HG03460 (cell line): ENCODE data around the gene GLP2R.
"Not testable (repeated sequence)": the region's sequence is repeated elsewhere in the genome, so short reads cannot be mapped to it uniquely, and the experiment has no call there.

Experiments
- ATAC-seq: cut with Tn5 transposase; IDR thresholded peaks from one replicate; pipeline ENCODE4 v1.9.1; 2021; ENCODE audit not compliant: unreplicated experiment

GLP2R gene

GRCh38 chr17:9918352-9918751 lies 92.6 kb downstream of the GLP2R start:
- ATAC-seq: no peak

GRCh38 chr17:9918804-9919352 lies 93.2 kb downstream of the GLP2R start:
- no peak for ATAC-seq

DNA sequence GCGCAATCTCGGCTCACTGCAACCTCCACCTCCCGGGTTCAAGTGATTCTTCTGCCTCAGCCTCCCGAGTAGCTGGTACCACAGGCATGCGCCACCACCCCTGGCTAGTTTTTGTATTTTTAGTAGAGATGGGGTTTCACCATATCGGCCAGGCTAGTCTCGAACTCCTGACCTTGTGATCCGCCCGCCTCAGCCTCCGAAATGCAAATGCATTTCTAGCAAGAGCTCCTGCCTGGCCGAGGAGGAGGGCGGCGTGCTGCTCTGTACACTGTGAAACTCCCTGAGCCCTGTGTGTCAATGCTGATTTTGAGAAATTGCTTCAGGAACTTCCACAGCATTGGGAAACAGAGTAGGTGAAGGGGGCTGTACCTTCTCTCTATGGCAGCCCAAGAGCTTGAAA lies 95.5 kb downstream of the GLP2R start:
- ATAC-seq: not testable (repeated sequence)

DNA sequence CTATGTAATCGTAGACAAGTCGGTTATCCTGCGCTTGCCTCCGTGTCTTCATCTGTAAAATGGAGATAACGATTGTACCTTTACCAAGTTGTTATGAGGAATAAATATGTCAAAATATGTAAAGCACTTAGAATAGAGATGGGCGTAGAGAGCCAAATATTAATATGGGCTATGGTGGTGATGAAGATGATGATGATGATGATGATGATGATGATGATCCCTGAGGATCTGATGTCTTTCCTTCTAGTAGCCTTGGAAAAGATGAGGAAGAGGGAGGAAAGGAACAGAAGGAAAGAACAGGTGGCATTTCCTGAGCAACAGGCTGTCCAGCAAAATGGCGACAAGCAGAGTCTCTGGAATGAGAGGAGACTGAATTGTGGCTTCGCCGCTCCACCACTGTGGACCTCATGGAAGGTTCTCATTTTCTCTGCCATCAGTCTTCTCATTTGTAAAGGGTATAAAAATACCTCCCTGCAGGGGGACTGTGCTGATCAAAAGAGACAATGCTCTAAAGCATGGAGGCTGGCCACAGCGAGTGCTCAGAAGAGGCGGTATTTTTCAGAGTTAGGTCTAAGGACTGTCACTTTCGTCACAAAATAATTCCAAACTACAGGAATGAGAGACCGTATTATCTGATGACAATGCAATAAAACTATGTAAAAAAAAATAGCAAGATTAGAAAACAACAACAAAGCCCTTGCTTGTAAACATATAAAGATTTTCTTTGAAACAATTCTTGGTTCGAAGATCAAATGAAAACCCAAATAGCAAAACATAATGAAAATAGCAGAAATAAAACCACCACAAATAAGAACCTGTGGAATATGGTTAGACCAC lies 96.5 kb downstream of the GLP2R start:
- ATAC-seq: no peak

DNA sequence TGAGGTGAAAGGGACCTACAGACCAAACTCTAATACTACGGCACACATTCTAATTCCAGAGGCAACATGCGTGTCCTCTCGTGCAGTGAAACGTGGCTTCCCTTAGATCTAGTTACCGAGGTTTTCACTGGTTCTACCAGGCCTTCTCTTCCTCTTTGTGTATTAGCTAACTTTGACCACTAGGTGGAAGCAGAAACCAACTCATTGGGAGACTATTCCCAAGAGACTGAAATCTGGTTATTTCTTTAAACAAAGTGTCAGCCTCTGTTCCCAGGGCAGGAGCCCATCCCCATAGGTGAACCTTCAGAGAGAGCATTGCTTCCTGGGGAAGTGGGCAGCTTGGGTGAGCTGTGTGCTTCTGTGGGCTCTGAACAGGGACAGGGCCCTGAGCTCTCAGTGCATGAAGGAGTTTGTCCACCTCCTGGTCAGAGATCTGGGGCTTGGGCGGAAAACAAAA lies 99.0 kb downstream of the GLP2R start:
- peak; percentile 59 for ATAC-seq

- no peak for ATAC-seq
Measured at GRCh38 chr17:9925457-9925856, 99.7 kb downstream of the GLP2R start.

DNA sequence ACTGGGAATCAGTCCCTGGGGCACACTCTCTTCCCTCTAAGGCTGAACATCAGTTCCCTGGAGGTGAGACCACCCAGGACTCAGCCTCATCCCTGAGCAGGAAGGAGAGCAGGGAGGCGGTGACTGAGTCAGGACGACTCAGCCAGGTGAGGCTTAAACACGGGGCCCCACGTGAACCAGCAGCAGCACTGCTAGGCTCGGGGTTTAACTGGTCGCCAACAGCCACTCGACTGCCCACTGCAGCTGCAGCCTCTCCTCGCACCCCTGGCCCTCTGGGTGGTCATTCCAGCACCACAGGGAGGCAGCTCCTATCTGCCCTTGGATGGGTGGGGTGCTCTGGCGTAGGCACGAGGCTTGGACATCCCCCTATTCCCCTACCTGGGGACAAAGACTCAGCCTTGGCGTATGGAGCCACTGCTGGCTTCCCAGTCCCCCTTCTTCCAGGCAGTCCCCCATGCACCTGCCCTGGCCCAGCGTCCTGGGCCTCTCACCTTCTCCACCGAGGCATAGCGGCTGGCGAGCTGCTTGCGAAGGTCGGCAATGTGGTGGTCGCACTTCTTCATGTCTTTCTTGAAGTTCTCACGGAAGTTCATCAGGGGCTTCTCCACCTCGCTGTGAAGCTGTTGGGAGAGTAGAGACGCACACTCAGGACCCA lies 100.6 kb downstream of the GLP2R start:
- no peak for ATAC-seq

DNA sequence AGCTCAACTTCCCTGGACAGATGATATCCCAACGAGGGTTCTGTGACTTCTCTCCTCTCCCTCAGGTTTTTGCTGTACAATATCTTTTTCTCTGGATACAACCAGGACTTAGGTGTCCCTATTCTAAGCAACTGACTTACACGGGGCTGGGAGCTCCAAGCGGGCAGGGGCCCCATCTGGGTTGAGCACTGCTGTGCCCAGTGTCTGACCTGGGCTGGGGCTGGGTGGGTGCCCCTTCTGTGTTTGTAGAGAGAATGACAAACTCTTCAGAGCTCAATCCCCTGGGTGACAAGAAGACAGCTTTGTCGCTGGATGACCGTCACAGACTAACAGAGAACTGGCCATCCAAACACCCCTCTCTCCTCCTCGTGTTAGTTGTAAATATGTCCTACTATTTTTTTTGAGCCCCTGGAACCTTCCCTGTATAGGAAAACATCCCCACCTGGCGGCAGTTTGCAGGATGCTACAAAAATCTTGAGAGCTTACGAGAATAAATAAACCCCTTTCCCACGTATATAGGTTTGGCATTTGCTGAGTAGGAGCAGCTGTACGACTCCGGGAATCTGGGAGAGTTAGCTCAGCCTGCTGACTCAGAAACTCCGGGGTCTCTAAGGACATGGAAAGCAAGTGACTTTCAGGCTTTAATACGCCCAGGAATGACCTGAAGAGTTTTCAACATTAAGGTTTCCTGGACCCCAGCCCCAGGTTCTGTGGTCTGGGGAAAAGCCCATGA lies 103.0 kb downstream of the GLP2R start:
- ATAC-seq: no peak

- no peak for ATAC-seq
Measured at GRCh38 chr17:9929871-9930270, 104.1 kb downstream of the GLP2R start.

DNA sequence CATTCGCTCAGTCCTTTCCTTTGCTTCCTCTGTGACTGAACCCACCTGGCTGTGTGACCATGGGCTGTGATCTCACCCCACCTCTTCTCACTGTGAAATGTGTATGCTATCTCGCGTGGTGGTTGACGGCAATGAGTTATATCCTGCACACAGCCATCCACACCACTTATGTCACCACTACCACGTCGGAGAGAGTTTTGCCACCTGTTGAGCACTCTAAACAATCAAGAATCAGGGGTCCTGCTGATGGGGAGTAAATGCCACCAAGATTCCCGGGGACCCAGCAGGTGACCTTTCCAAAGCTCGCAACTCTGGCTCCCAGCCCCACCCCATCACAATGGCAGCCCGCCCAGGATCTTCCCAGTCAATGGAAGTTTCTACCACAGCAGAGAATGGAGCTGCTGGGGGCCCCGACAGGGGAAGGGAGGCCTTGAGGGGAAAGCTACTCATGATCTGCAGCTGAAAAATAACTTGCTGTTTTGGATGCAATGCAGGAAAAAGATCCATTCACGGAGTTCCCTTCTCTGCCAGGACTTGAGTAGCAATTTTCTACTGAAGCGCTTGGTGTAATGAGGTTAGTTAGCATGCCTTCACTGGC lies 105.5 kb downstream of the GLP2R start:
- ATAC-seq: no peak

DNA sequence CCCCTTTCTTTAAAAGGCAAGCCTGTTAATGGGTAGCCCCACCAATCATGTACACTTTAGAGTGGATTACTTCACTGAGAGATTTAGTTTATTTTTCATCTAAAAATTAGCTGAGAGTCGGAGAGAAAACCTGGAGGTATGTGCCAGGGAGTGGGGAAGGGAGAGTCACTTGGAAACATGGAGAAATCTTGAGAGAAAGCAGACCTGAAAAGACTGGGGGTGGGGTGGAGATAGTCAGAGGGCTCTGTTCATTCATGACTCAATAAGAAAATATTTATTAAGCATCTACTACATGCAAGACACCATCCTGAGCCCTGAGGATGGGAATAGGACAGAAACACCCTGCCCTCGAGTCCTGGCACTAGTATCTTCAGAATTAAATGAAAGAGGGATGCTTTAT lies 106.8 kb downstream of the GLP2R start:
- ATAC-seq: no peak

DNA sequence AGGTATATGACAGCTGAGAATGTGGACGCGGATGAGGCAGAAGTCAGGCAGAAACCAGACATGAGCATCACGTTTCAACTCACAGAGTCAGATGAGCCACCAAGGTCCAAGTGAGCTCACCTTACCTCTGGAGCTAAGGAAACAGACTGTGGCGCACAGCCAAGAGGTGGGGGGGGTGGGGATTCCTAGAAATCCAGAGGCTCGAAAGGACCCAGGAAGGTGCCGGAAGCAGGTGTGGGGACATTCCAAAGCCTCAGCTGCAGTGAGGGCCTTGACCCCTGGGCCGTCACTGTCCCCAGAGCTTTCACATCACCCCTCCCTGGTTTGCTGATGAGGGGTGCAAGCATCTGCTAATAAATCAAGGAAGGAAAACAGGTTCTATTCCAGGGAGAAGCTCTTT lies 108.6 kb downstream of the GLP2R start:
- ATAC-seq: no peak

DNA sequence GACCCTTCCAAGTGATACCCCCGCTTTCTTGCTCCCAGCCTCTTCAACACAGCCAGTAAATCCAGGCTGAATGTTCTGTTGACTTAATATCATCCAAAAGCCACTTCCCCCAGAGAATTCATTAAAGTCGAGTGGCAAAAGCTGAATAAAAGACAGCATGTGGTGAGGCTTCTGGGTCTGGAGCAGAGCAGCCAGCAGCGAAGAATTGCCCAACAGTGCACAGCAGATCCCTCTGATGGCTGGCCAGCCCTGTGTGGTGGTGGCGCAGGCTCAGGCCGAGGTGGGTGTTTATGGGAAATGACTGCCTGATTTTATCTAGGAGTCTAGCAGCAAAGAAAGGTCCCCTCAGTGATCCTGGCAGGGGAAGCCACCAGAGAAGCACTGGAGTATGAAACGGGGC lies 109.7 kb downstream of the GLP2R start:
- ATAC-seq: no peak

DNA sequence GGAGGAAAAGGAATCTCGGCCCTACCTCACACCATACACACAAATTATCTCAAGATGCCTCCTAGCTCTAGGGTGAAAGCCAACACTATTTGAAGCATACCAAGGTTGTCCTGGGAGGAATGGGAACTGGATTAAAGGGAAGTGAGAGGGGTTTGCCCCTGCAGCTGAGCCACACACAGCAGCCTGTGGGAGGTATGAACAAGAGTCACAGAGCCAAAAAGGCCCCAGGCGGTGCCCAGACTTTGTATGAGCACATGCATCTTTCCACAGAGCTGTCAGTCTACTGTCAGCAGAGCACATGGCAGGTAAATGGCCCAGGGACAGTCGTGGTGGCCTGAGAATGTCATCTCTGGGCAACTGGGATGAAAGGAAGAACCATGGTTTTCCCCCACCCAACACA lies 110.4 kb downstream of the GLP2R start:
- no peak for ATAC-seq

DNA sequence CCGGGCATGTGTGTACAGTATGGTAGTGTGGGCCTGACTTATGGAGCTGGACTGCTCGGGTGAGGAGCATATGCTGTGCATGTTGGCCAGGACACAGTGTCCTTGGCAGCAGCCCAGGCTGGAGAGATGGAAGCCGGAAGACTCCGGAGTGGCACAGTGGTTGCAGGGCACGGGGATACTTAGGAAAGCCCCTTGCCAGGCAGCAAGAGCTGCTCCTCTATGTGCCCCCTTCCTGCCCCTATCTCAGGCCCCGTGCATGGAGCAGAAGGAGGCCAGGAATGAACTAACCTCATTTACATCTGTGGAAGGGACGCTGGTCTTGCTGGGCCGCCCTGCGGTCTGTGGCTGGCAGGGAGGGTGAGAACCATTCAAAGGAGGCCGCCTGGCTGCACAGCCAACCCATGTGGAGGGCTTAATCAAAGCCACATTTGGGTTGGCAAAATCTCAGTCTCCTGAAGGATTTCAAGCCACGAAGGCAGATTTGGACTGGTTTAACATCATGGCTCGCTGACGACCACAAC lies 111.6 kb downstream of the GLP2R start:
- ATAC-seq: no peak

GRCh38 chr17:9937901-9938300 lies 112.2 kb downstream of the GLP2R start:
- no peak for ATAC-seq

GRCh38 chr17:9938764-9939163 lies 113.0 kb downstream of the GLP2R start:
- ATAC-seq: no peak

DNA sequence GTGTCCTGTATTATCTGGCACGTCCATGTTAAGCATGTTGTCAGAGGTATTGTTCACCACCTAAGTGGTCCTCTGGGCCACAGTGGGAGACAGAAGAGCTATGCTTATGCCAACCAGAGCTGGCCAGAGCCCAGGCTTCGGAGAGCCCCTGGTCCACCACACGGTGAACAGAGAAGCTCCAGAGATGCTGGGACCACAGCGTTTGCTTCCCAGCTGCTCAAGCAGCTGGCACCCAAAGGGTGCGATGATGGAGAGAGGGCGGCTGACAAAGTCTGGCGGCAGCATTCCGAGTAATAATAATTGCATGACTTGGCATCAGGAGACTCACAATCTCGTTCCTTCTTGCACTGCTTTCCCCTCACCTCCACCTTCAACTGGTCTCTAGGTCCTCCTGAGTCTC lies 115.1 kb downstream of the GLP2R start:
- no peak for ATAC-seq

DNA sequence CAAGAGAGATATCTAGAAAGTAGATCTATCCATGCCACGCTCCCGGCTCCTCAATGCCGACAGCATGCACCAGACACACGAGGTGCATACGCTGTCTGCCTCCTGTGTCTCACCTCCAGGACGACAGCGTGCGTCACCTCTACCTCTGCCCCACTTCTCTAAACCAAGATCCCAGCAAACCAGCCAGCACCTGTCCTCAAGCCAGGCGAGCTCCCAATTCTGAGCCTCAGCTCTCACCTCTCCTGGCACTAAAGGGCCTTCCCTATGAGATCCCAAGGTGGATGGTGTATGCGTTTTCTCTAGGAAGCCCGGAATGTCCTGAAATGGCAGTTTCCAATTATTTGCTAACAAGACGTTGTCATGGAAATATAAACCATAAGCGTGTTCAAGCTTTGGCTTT lies 115.6 kb downstream of the GLP2R start:
- no peak for ATAC-seq
